ENCODE measurements around the gene OR2T27.
"Not testable (repeated sequence)": the region's sequence is repeated elsewhere in the genome, so short reads cannot be mapped to it uniquely, and the experiment has no call there.

The OR2T27 gene

GRCh38 chr1:248655354-248655753 lies at the start of gene OR2T27:
Gene OR2T27, minus strand, starts transcription at chr1:248655528. Its CDS starts 4,644 bp downstream, at chr1:248650884.
- not testable (repeated sequence) for DNase-seq (ENCODE audit: low read depth)

GRCh38 chr1:248704606-248705005 lies 49.3 kb upstream of the OR2T27 start:
- no peak for DNase-seq (ENCODE audit: low read depth)

GRCh38 chr1:248703674-248704073 lies 48.3 kb upstream of the OR2T27 start:
- DNase-seq (ENCODE audit: low read depth) = no peak

- no peak for DNase-seq (ENCODE audit: low read depth)
Measured at GRCh38 chr1:248702714-248703113, 47.4 kb upstream of the OR2T27 start, which contains the start of gene OR14I1. Gene OR14I1, minus strand, starts transcription at chr1:248702766.

GRCh38 chr1:248699099-248699498 lies 43.8 kb upstream of the OR2T27 start:
- no peak for DNase-seq (ENCODE audit: low read depth)

- no peak for DNase-seq (ENCODE audit: low read depth)
Measured at GRCh38 chr1:248697907-248698306, 42.6 kb upstream of the OR2T27 start.

- DNase-seq (ENCODE audit: low read depth) = no peak
Measured at GRCh38 chr1:248696774-248697173, 41.4 kb upstream of the OR2T27 start.

GRCh38 chr1:248696261-248696660 lies 40.9 kb upstream of the OR2T27 start:
- no peak for DNase-seq (ENCODE audit: low read depth)

- DNase-seq (ENCODE audit: low read depth) = no peak
Measured at GRCh38 chr1:248695451-248696132, 40.3 kb upstream of the OR2T27 start.

GRCh38 chr1:248691567-248692155 lies 36.3 kb upstream of the OR2T27 start:
- DNase-seq (ENCODE audit: low read depth) = no peak

- DNase-seq (ENCODE audit: low read depth) = no peak
Measured at GRCh38 chr1:248688527-248689298, 33.4 kb upstream of the OR2T27 start.

GRCh38 chr1:248686815-248687214 lies 31.5 kb upstream of the OR2T27 start:
- DNase-seq (ENCODE audit: low read depth) = no peak

GRCh38 chr1:248681651-248682050 lies 26.3 kb upstream of the OR2T27 start:
- DNase-seq (ENCODE audit: low read depth) = no peak

GRCh38 chr1:248670003-248670402 lies 14.7 kb upstream of the OR2T27 start:
- DNase-seq (ENCODE audit: low read depth) = no peak

GRCh38 chr1:248663453-248664328 lies 8.4 kb upstream of the OR2T27 start:
- not testable (repeated sequence) for DNase-seq (ENCODE audit: low read depth)

- DNase-seq (ENCODE audit: low read depth) = not testable (repeated sequence)
Measured at GRCh38 chr1:248656797-248657196, 1.5 kb upstream of the OR2T27 start.

GRCh38 chr1:248648770-248649536 lies 6.4 kb downstream of the OR2T27 start:
- DNase-seq (ENCODE audit: low read depth) = not testable (repeated sequence)

- DNase-seq (ENCODE audit: low read depth) = not testable (repeated sequence)
Measured at GRCh38 chr1:248645178-248645577, 10.2 kb downstream of the OR2T27 start, which contains the start of gene OR2T35. Gene OR2T35, minus strand, starts transcription at chr1:248645278. Its CDS starts 6,020 bp downstream, at chr1:248639258.

GRCh38 chr1:248642971-248643651 lies 12.2 kb downstream of the OR2T27 start:
- DNase-seq (ENCODE audit: low read depth) = not testable (repeated sequence)

- DNase-seq (ENCODE audit: low read depth) = not testable (repeated sequence)
Measured at GRCh38 chr1:248641583-248641982, 13.7 kb downstream of the OR2T27 start.

All from GM04504 (cell line).